KMS-11 (cell line): Measurements from ENCODE around the gene DDX27.

Experiments used
- H2AFZ ChIP-seq: fragments of 200-600 bp; sonication (generic); 2 replicates; pipeline ENCODE4 v1.6.1; 2016; ENCODE audit warnings: antibody characterized with exemption, mixed run types, low read depth
- H3K27ac ChIP-seq: fragments of 200-600 bp; sonication (generic); 2 replicates; pipeline ENCODE4 v1.6.1; 2016; ENCODE audit warnings: mild to moderate bottlenecking, mixed run types
- H3K27me3 ChIP-seq: fragments of 200-600 bp; sonication (generic); 2 replicates; pipeline ENCODE4 v1.6.1; 2017; ENCODE audit warnings: mild to moderate bottlenecking, low read depth, mixed run types, moderate library complexity; ENCODE audit not compliant: insufficient read depth
- H3K36me3 ChIP-seq: fragments of 200-600 bp; sonication (generic); 2 replicates; pipeline ENCODE4 v1.6.1; 2017; ENCODE audit warnings: mild to moderate bottlenecking, mixed run types; ENCODE audit not compliant: insufficient read depth
- H3K4me1 ChIP-seq: fragments of 200-600 bp; sonication (generic); 2 replicates; pipeline ENCODE4 v1.6.1; 2016; ENCODE audit warnings: mild to moderate bottlenecking, low read depth, mixed run types; ENCODE audit not compliant: poor library complexity, severe bottlenecking
- H3K4me2 ChIP-seq: fragments of 200-600 bp; sonication (generic); 2 replicates; pipeline ENCODE4 v1.7.0; 2016; ENCODE audit warnings: mild to moderate bottlenecking, mixed run types
- H3K4me3 ChIP-seq: fragments of 200-600 bp; sonication (generic); IDR thresholded peaks from 2 replicates; pipeline ENCODE4 v1.6.1; 2017; ENCODE audit warnings: low read depth, low read length, mixed read lengths; ENCODE audit not compliant: insufficient read depth
- H3K79me2 ChIP-seq: fragments of 200-600 bp; sonication (generic); 2 replicates; pipeline ENCODE4 v1.6.1; 2016; ENCODE audit warnings: low read depth, mixed run types; ENCODE audit not compliant: insufficient read depth
- H3K9ac ChIP-seq: fragments of 200-600 bp; sonication (generic); 2 replicates; pipeline ENCODE4 v1.6.1; 2016; ENCODE audit warnings: mild to moderate bottlenecking, mixed run types
- H4K20me1 ChIP-seq: fragments of 200-600 bp; sonication (generic); 2 replicates; pipeline ENCODE4 v1.6.1; 2016; ENCODE audit warnings: mild to moderate bottlenecking, mixed run types; ENCODE audit not compliant: insufficient read depth
- CTCF ChIP-seq: fragments of 200-600 bp; sonication (generic); conservative IDR thresholded peaks from 2 replicates; pipeline ENCODE4 v1.6.1; 2017; ENCODE audit warnings: low read depth, mild to moderate bottlenecking, antibody characterized with exemption, low read length, moderate library complexity, mixed read lengths

Gene DDX27

GRCh38 chr20:49237531-49237930, 18.3 kb downstream of the DDX27 start:
- no peak for TF ChIP-seq CTCF
- Histone ChIP-seq H3K36me3 (peaks cover 19% of the 10 kb centered on the region; the same call in 1 of the 2 replicates), H3K79me2 (no peaks in the 10 kb centered on the region), H3K27me3 (no peaks in the 10 kb centered on the region), H3K4me3 (no peak overlapping the region), H3K9ac (no peak overlapping the region), H3K4me2 (no peak overlapping the region), H2AFZ (no peak overlapping the region), H4K20me1 (no peaks in the 10 kb centered on the region), H3K4me1 (no peaks in the 10 kb centered on the region), H3K27ac (no peak overlapping the region)

DNA sequence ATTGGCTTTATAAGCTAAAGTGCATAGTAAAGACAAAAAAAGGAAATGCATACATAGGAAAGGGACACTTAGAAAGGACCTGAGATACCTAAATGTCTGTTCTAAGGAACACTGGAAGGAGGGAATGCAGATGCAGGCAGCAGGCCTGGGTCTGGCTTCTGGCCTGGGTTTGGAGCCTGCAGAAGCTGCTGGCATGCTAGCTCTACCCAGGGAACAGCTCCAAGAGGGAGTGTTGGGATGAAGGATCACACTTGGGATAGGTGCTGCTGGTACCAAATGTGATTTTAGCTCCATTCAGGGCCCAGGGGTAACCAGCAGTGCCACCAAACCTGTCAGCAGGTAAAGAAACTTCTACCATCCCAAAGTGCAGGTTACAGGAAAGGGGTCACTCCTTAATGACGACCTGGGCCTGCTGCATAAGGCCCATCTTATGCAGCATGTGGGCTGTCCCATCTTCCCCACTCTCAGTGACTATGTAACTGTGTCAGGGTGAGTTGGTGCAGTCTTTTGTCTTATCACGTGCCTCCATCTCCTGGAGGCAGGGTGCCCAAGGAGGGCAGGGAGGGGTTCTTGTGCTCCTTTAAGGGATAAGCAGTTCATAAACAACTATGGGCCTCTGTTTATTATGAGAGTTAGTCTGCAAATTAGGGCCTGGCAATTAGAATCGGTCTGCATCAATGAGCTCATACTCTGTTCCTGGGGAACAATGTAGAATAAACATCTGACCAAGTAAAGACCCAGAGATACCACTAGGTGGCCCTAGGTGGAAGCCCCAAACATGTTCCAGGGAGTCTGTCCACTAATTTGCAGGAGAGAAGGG, 26.9 kb downstream of the DDX27 start:
- no peaks in the 10 kb centered on the region for H3K27me3 ChIP-seq
- TF ChIP-seq CTCF, result peak; percentile 79
- H2AFZ ChIP-seq, result no peak overlapping the region
- no peak overlapping the region for H3K4me3 ChIP-seq
- no peak overlapping the region for H3K4me2 ChIP-seq
- H3K79me2 ChIP-seq, result no peaks in the 10 kb centered on the region
- H4K20me1 ChIP-seq, result no peaks in the 10 kb centered on the region
- H3K9ac ChIP-seq, result no peak overlapping the region
- H3K27ac ChIP-seq, result peak overlapping the region; percentile 6; the same call in 1 of the 2 replicates
- no peaks in the 10 kb centered on the region for H3K4me1 ChIP-seq
- H3K36me3 ChIP-seq, result peaks cover 4% of the 10 kb centered on the region; the same call in 1 of the 2 replicates

DNA sequence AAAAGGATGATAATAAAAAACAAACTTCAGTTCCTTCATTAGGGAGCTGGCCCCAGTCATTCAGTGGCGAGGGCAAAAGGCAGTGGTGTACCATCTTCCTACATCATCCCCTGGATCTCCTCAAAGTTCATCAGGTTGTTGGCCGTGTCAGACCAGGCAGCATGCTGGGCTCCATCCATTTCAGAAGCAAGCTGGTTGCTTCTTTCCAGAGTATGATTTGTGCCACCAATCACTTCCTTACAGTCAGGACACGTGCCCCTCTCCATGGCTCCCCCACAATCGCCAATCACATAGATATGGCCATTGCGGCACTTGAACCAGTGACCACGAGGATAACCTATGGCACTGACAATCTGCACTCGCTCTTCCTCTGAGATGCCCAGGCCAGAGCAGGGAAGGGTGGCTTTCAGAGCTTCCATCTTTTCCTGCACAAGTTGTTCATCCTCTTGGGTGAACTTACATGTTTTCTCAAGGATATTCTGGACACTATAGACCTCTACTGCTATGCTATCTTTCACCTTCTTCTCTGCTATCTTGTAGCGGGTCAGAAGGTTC, 28.0 kb downstream of the DDX27 start:
- no peaks in the 10 kb centered on the region for H3K27me3 ChIP-seq
- no peaks in the 10 kb centered on the region for H4K20me1 ChIP-seq
- no peak overlapping the region for H2AFZ ChIP-seq
- H3K79me2 ChIP-seq, result no peaks in the 10 kb centered on the region
- H3K4me2 ChIP-seq, result no peak overlapping the region
- no peaks in the 10 kb centered on the region for H3K4me1 ChIP-seq
- no peak for TF ChIP-seq CTCF
- H3K36me3 ChIP-seq, result peaks cover 5% of the 10 kb centered on the region; the same call in 1 of the 2 replicates
- no peak overlapping the region for H3K27ac ChIP-seq
- no peak overlapping the region for H3K4me3 ChIP-seq
- no peak overlapping the region for H3K9ac ChIP-seq

GRCh38 chr20:49247792-49248191, 28.6 kb downstream of the DDX27 start:
- Histone ChIP-seq H3K27me3 (no peaks in the 10 kb centered on the region), H3K27ac (no peak overlapping the region), H3K9ac (no peak overlapping the region), H3K36me3 (peaks cover 5% of the 10 kb centered on the region; the same call in 1 of the 2 replicates), H3K79me2 (no peaks in the 10 kb centered on the region), H4K20me1 (no peaks in the 10 kb centered on the region), H3K4me3 (no peak overlapping the region), H3K4me1 (no peaks in the 10 kb centered on the region), H3K4me2 (no peak overlapping the region), H2AFZ (no peak overlapping the region)
- no peak for TF ChIP-seq CTCF
